ENCODE measurements around the gene COLEC12.

DNA sequence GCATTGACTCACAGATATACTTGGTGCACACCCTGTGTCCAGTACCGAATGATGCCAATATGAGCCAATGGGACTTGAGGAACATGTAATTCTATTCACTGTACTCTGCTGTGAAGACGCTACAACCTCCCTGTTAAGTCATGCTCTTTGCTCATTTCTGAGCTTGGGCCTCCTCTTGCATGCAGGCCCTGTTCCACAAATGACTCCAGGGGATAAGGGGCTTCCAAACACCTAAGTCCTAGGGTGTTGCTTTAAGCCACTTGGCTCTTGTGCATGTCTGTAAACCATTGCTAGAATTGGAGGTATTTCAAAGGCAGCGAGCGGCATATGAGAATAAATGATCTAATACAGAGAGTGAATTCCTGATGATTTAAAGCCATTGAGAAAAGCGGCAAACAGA lies 126.7 kb downstream of the COLEC12 start:
- TF ChIP-seq CTCF (IDR thresholded peaks at IDR 0.05), result no peak
- TF ChIP-seq POLR2A (IDR thresholded peaks at IDR 0.05), result no peak
- no peak for TF ChIP-seq POLR2AphosphoS5 (IDR thresholded peaks at IDR 0.05)
